ENCODE measurements around the gene PRKG1. TPM values are rescaled to one million over a fixed set of nuclear protein-coding genes. Genes with fewer than 3 reads are reported as not detected.

PRKG1 gene
- total and polyA plus RNA-seq, 2 of the 4 experiments (the other 2 are of a cell fraction), result 3.5 to 18.3 TPM

GRCh38 chr10:51400392-51401096 lies 326.3 kb downstream of the PRKG1 start:
- no peak overlapping the region for H2AFZ ChIP-seq (replicated peaks; ENCODE audit: low read length, poor library complexity)
- H2BK20ac ChIP-seq (ENCODE audit: low read depth, low read length), result no peak overlapping the region
- H3K56ac ChIP-seq (ENCODE audit: extremely low read depth, insufficient read depth, low read length), result no peak overlapping the region
- TF ChIP-seq RFX5 (IDR thresholded peaks at IDR 0.05; ENCODE audit: low read depth, low read length) (no peak), MXI1 (IDR thresholded peaks at IDR 0.05; ENCODE audit: borderline replicate concordance, low read depth, low read length) (no peak), MAZ (IDR thresholded peaks at IDR 0.05; ENCODE audit: borderline replicate concordance, low read depth, low read length) (no peak), CEBPB (IDR thresholded peaks at IDR 0.05; ENCODE audit: low read depth, low read length) (no peak)
- no peak overlapping the region for H4K91ac ChIP-seq (ENCODE audit: insufficient read depth, low read depth, low read length)
- H3K79me1 ChIP-seq (ENCODE audit: low read depth in 1 of 2, low read length in 2 of 2), result peaks cover 0 to 25% of the 10 kb centered on the region in 2 experiments; a peak in 3 of 4 replicates
- dilution Hi-C loops (cut with HindIII; ENCODE audit: low sequenced_read_pairs, unreplicated experiment), result no loop called here
- in situ Hi-C loops (cut with MboI; ENCODE audit: low sequenced_read_pairs), result loop anchor here (25.0 kb wide), 1 partner anchor 562 kb away; no protein-coding TSS in a partner anchor
- no peak overlapping the region for H2AK9ac ChIP-seq (replicated peaks; ENCODE audit: low read depth, low read length, poor library complexity)
- no peak overlapping the region for H2BK15ac ChIP-seq (ENCODE audit: low read depth, low read length)
- ChIA-PET CTCF (no interaction called here), POLR2A (ENCODE audit: unreplicated experiment) (no interaction called here)
- peaks cover 4% of the 10 kb centered on the region; the same call in 1 of the 2 replicates for H3K9me1 ChIP-seq (ENCODE audit: insufficient read depth, low read length)
- H3K9ac ChIP-seq (ENCODE audit: low read depth, low read length), result no peak overlapping the region
- H4K20me1 ChIP-seq (ENCODE audit: insufficient read depth, low read length), result no peaks in the 10 kb centered on the region
- no peaks in the 10 kb centered on the region for H3K27me3 ChIP-seq (ENCODE audit: control insufficient read depth, insufficient read depth, low read length)
- H3K23ac ChIP-seq (ENCODE audit: low read depth, low read length), result no peak overlapping the region
- no CpG with 5 or more reads among the region's 8 CpGs for WGBS, 2 experiments (ENCODE audit: extremely low coverage in 2 of 2, insufficient read length in 1 of 2)
- H4K5ac ChIP-seq (ENCODE audit: low read depth, low read length), result no peak overlapping the region
- no peak overlapping the region for H3K4me3 ChIP-seq (ENCODE audit: insufficient read depth, low read depth, low read length)
- H3K4ac ChIP-seq (ENCODE audit: low read depth, low read length), result no peak overlapping the region
- intact Hi-C loops (cut with micrococcal nuclease), result no loop called here
- no peak overlapping the region for H2BK120ac ChIP-seq (ENCODE audit: low read depth, low read length)
- no peak overlapping the region for H3K18ac ChIP-seq (ENCODE audit: low read depth, low read length)
- no peak overlapping the region for H3K27ac ChIP-seq (ENCODE audit: insufficient read depth, low read length)
- no peak overlapping the region for H2BK5ac ChIP-seq (ENCODE audit: low read depth, low read length, poor library complexity, severe bottlenecking)
- H3K9me3 ChIP-seq (ENCODE audit: control insufficient read depth, insufficient read depth, low read length), result no peaks in the 10 kb centered on the region
- no peaks in the 10 kb centered on the region for H3K36me3 ChIP-seq (ENCODE audit: control insufficient read depth, insufficient read depth, low read length)
- no peak overlapping the region for H4K8ac ChIP-seq (ENCODE audit: low read depth in 2 of 2, low read length in 2 of 2)
- no peak overlapping the region for H3K14ac ChIP-seq (replicated peaks; ENCODE audit: low read depth, low read length)
- 0 out of 2 replicates have a peak, but pooled peaks cover under 1% of the 10 kb centered on the region for H3K4me1 ChIP-seq (ENCODE audit: control insufficient read depth, insufficient read depth, low read length)
- no TSS peak for BruUV-seq (replicated peaks)
- no peak overlapping the region for H2AK5ac ChIP-seq (ENCODE audit: low read depth, low read length)
- H3K4me2 ChIP-seq (ENCODE audit: low read depth, low read length), result no peak overlapping the region
- DNase-seq, result no peak
- no peak for ATAC-seq (ENCODE audit: low read depth)
